ENCODE measurements around the gene RNF181. TPM values are rescaled to one million over a fixed set of nuclear protein-coding genes. Genes with fewer than 3 reads are reported as not detected.

The RNF181 gene
- total and polyA plus RNA-seq, 2 of the 13 experiments (the other 11 are each of a cell fraction or from before 2014, with no cell fraction given) = 224 to 578 TPM

- TF ChIP-seq ZKSCAN1 (IDR thresholded peaks at IDR 0.05; ENCODE audit: low read length) (0 out of 2 replicates have a peak, but pooled peaks have one; percentile 16), ZNF205 (CRISPR knock-in tag; IDR thresholded peaks at IDR 0.05) (peak; percentile 62; the same call in 1 of the 2 replicates), JDP2 (CRISPR knock-in tag; IDR thresholded peaks at IDR 0.05; ENCODE audit: borderline replicate concordance) (no peak), ZNF446 (CRISPR knock-in tag; IDR thresholded peaks at IDR 0.05) (peak; percentile 17), ZNF850 (CRISPR knock-in tag; conservative IDR thresholded peaks at IDR 0.05) (no peak), ZNF790 (CRISPR knock-in tag; IDR thresholded peaks at IDR 0.05; ENCODE audit: borderline replicate concordance) (peak; percentile 89), SP140L (CRISPR knock-in tag; IDR thresholded peaks at IDR 0.05; ENCODE audit: borderline replicate concordance) (no peak; the same call in 1 of the 2 replicates), ZNF282 (IDR thresholded peaks at IDR 0.05; ENCODE audit: partially characterized antibody) (no peak), SRSF1 (optimal IDR thresholded peaks at IDR 0.05; ENCODE audit: low read depth, low read length) (peak; percentile 30), MLXIP (CRISPR knock-in tag; IDR thresholded peaks at IDR 0.05; ENCODE audit: borderline replicate concordance) (no peak; the same call in 1 of the 2 replicates), ZNF136 (CRISPR knock-in tag; IDR thresholded peaks at IDR 0.05; ENCODE audit: low read depth) (peak; percentile 23; the same call in 1 of the 2 replicates), BATF2 (CRISPR knock-in tag; IDR thresholded peaks at IDR 0.05) (no peak), ZNF382 (CRISPR knock-in tag; IDR thresholded peaks at IDR 0.05; ENCODE audit: borderline replicate concordance) (no peak), ZNF207 (IDR thresholded peaks at IDR 0.05; ENCODE audit: borderline replicate concordance) (no peak), ZNF816 (CRISPR knock-in tag; IDR thresholded peaks at IDR 0.05; ENCODE audit: borderline replicate concordance) (peak; percentile 96), EED (CRISPR knock-in tag; IDR thresholded peaks at IDR 0.05) (peak; percentile 81), FOXK1 (CRISPR knock-in tag; IDR thresholded peaks at IDR 0.05; ENCODE audit: borderline replicate concordance, low read depth) (peak; percentile 94), MLLT10 (CRISPR knock-in tag; IDR thresholded peaks at IDR 0.05) (no peak), RELA (CRISPR knock-in tag; IDR thresholded peaks at IDR 0.05) (no peak; the same call in 1 of the 2 replicates), IKZF4 (CRISPR knock-in tag; IDR thresholded peaks at IDR 0.05; ENCODE audit: borderline replicate concordance, low read depth, not compliant biosample characterization) (no peak), ZNF891 (CRISPR knock-in tag; IDR thresholded peaks at IDR 0.05) (peak; percentile 72; the same call in 1 of the 2 replicates), ZBTB25 (CRISPR knock-in tag; IDR thresholded peaks at IDR 0.05) (peak; percentile 75), ZNF501 (CRISPR knock-in tag; IDR thresholded peaks at IDR 0.05) (peak; percentile 80)
- TF ChIP-seq, protein P1, sequence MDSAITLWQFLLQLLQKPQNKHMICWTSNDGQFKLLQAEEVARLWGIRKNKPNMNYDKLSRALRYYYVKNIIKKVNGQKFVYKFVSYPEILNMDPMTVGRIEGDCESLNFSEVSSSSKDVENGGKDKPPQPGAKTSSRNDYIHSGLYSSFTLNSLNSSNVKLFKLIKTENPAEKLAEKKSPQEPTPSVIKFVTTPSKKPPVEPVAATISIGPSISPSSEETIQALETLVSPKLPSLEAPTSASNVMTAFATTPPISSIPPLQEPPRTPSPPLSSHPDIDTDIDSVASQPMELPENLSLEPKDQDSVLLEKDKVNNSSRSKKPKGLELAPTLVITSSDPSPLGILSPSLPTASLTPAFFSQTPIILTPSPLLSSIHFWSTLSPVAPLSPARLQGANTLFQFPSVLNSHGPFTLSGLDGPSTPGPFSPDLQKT (CRISPR knock-in tag; IDR thresholded peaks at IDR 0.05; ENCODE audit: borderline replicate concordance) = no peak
Observed at GRCh38 chr2:85561280-85562212, 34.0 kb upstream of the RNF181 start, which contains the start of gene GGCX (continued).
